IPS DF 4.7 (cell line): Measurements from ENCODE around the gene NHLRC4.

Experiments used
- DNase-seq: peaks from one replicate; pipeline ENCODE4 v3.0.0-alpha.2; 2013; ENCODE audit warnings: low spot score; ENCODE audit errors: extremely low read depth

Gene NHLRC4

DNA sequence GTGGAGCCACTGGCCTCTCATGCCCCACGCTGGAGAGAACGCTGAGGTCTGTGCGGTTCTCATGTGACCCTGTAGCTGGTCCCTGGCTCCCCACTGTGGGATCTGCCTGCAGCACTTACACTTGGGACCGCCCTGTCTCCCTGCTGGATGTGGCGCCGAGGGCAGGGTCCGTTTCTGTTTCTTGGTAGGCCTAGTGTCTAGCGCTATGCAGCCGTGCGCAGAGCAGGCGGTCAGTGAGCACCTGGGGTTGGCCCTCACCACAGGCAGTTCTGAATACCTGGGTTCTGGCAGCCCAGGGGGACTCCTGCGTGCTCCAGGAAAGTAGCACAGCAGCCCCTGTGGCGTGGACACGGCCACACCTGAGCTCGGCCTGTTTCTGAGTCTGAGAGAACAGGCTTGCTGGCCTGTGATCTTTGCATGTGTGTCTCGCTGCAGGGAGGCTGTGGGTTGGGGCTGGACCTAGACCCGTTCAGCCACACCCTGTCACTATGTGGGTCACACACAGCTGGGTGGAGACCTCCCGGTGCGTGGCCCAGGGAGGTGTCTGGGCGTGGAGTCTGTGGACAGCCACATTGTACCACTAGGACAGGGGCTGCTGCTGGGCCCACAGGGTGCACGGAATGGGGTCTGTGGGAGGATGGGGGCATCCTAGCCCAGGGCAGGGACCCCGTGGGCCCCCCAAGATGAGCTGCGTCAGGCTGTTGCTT, 36.5 kb upstream of the NHLRC4 start:
- DNase-seq = no peak

- DNase-seq = no peak
These were observed 35.2 kb upstream of the NHLRC4 start for GRCh38 chr16:531494-532125.

DNA sequence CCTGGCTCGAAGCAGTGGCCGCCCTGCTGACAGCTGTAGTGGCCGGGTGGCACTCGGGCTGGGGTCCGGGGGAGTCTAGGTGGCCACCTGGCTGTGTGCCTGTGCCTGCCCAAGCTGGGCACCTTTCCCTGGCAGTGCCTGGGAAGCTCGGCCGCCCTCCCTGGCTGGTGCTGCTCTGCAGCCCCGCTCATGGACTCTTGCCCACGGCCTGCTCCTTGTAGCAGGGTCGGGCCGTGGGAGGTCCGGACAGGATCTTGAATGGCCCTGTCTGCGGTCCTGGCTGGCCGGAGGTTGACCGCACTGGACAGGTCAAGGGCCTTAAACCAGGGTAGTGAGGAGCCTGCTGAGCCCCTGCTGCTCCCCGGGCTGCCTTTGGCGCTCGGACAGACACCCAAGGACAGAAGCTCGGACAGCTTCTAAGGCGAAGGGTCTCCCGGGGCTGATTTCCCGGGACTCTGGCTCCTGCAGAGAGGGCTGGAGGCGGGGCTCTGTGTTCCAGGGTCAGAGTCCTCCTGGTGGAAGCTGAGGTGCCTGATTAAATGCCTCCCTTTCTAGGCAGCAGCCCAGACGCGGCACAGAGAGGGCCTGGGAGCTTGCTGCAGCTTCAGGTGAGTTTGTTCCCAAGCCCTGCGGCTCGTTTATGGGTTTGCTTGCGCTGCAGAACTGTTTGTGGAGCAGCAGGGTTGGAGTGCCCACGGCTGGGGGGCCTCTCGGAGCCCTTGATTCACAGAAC, 33.2 kb upstream of the NHLRC4 start:
- no peak for DNase-seq

DNA sequence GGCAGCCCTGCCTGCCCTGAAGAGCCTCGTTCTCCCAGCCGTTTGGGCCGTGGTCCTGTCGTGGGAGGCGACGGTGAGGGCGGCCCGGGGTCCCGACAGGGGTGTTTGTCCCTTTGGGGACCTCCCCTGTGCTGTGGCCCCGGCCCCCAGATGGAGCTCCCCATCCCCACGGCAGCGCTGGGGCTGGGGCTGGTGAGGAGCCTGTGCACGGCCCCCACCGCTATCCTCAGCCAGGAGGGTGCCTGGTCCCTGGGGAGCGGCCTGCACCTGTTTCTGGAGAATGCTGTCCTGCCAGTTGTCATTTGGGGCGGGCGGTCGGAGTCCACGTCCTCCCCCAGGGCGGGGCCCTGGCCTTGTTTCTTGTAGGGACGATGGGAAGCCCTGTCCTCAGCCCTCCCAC, 32.7 kb upstream of the NHLRC4 start:
- no peak for DNase-seq

DNA sequence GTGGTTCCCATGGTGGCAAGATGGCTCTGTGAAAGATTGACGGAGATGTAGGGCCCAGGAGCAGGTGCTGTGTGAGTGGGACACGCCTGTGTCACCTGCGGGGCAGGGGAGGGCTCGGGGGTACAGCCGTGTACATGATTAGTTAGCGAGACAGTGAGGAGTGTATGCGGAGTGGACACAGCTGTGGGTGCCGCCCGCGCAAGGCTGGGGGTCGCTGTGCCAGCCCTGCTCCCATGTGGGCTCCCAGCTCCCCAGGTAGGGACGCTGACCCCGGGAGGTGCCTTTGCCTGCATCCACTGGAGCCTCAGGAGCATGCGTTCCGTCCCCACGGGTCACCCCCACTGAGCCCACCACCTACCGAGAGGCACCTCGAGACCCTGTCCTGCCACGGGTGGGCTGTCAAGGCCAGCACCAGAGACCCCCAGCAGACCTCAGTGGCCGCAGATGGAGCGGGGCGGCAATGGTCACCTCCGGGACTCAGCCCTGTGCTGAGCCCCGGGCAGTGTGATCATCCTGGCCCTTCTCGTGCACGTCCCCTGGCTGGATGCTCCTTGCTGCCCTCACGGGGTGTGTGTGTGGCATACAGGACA, 31.9 kb upstream of the NHLRC4 start:
- DNase-seq = no peak

DNA sequence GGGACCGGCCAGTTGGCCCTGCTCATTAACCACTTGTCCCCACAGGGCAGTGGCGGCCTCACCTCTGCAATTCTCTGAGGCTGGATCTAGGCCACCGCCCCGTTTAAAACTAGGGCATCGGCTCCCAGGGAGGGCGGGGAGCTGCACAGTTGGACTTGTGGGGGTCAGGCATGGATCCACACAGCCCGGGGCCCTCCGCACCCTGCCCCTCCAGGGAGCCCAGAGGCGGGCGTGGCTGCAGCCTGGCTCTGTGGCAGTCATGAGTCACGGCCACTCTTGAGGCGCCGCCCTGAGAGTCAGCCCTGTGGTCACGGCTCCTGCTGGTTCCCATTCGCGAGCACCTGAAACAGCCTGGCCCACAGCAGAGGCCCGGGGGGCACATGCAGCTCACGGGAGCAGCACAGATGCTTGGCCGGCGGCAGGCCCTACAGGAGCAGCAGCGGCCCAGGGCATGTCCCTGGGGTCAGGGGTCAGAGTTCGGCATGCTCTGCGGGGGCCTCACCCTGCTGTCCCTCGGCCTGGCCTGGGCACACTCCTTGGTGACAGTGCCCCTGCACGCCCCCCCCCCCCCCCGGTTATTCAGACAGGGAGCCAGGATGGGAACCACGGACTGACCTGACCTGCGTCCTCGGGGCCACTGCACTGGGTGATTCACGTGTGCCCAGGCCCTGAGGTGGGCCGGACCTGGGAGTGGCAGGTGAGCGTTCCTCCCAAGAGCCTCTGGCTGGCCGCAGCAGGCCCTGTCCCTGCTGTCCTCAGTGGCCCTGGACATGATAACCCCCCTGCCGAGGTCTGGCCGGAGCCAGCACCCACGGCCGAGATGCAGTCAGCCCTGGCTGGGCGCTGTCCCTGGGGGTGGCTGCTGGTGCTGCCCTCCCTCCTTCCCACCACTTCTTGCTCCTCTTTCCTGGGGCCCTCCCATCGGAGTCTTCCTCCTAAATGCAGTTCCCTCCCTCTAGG, 31.1 kb upstream of the NHLRC4 start:
- no peak for DNase-seq

DNA sequence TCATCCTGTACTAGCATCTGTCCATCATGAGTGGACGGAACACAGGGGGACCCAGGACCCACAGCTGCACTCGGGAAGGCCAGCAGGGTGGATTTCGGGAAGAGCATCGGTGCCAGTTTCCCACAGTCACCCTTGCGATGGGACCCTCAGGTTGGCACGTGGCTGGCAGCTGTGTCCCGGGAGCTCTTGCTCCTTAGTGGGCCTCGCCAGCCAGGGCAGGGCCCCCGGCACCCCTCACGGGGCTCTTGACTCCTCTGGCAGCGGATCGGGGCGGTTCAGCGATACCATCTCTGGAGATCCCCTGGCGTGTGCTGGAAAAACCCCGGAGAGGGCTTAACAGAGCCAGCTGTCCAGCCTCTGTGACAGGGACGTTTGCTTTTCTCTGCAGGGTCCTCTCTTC, 30.1 kb upstream of the NHLRC4 start:
- no peak for DNase-seq

DNA sequence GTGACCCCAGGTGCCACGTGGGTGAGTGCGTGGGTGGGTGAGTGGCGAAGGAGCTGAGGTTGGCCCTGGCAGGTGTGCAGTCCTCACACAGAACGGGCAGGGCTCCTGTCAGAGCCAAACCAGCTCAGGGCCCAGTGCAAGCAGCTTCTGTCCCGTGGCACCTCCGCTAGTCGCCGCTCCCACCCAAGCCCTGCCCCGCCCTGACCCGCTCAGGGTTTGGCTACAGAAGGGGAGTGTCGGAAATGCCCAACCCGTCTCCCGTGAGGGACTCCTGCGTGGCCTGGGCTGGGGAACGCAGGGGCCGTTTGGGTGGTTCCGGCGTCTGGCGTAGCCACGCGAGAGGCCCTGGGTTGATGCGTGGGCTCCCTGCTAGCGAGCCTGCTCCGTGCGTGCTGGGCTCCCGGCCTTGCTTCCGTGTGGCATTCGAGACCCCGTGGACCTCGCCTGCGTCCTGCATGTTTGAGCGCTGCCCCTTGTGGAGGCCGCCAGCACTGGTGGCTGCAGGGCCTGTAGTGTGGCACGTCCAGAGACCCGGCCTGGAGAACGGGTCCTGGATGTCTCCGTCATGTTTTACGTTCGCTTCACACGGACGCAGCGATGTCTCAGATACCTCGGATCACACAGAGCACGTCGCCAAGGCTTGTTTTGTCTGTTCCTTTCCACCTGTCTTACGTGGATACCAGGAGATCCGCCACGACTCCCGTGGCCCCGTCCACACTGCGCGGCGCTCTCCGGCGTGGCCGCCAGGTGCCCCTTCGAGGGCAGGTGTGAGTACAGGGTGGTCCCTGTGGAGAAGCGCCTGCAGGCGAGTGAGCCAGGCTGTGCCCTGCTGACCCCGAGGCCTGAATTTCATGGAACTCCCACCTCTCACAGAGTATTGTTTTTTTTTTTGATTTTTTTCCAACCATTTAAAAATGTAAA, 29.1 kb upstream of the NHLRC4 start:
- DNase-seq = no peak

GRCh38 chr16:539901-540530, 26.8 kb upstream of the NHLRC4 start:
- no peak for DNase-seq

DNA sequence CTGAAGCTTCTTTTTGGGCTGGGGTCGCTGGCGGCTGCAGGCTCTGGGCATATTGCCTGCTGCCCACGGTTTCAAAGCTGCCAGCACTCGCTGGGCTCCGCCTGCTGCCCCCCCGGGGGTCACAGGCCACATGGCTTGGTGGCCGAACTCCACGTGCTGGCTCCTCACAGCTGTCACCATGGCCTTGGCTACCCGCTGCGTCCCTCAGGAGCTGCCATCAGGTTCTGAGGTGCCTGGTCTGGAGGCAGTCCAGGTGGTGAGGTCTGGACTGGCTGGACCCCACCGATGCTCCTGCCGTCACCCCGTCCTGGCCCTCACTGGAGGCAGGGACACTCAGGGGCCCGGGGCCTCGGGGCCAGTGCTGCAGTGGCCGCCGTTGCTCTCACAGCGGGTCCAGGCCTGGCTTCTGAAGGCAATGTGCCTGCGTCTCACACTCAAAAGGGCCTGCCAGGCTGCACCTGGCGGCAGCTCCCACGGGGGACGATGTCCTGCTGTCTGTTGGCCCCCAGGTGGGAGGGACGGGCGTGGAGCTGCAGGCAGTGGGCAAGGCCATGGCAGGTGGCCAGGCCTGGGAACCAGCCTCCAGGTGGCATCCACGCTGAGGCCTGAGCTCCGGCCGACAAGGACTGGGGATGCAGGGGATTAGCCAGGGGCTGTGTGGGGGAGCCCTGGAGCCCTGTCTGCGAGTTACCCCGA, 26.0 kb upstream of the NHLRC4 start:
- DNase-seq = no peak

GRCh38 chr16:543301-544164, 23.3 kb upstream of the NHLRC4 start:
- no peak for DNase-seq

DNA sequence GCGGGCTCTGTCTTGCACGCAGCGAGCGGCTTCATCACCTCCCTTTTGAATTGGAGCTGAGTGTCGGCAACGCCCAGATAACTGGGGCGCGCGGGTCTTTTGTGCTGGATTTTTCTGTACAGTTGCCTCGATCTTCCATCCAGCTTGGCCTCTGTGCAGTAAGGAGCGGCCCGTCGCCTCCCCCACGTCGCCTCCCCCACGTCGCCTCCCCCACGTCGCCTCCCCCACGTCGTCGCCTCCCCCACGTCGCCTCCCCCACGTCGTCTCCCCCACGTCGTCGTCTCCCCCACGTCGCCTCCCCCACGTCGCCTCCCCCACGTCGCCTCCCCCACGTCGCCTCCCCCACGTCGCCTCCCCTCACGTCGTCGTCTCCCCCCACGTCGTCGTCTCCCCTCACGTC, 22.3 kb upstream of the NHLRC4 start:
- DNase-seq = no peak

GRCh38 chr16:546909-547770, 19.7 kb upstream of the NHLRC4 start:
- no peak for DNase-seq

DNA sequence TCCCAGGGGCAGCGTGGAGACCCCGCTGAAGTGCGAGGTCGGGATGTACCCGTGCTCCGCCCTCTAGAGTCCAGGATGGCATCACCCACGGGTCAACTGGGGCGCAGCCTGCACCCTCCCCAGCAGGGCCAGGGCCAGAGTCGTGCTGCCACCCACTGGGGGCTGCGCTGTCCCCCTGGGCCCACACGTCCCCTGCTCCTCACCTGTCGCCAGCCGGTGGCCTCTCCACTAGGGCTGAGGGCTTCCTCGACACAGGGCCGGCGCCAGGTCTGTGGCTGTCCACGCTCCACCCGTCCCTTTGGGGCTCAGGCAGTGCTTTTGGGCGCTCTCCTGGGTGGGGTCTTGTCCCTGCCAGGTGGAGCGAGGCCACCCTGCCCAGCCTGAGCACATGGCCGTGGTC, 18.2 kb upstream of the NHLRC4 start:
- no peak for DNase-seq

GRCh38 chr16:549544-550263, 17.1 kb upstream of the NHLRC4 start:
- no peak for DNase-seq

DNA sequence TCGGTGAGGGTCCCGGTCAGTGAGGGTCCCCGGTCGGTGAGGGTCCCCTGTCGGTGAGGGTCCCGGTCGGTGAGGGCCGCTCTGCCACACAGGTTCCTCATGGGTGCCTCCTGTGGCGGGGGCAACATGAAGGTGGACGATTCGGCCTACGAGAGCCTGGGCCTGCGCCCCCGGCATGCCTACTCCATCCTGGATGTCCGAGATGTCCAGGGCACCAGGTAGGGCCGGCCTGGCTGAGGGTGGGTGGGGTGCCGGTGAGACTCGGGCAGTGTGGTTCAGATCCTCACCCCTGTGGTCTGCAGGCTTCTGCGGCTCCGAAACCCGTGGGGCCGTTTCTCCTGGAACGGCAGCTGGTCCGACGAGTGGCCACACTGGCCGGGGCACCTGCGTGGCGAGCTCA, 15.6 kb upstream of the NHLRC4 start:
- no peak for DNase-seq
